IPS DF 6.9 (cell line): ENCODE results near the gene ADCY9.

Source experiments
- DNase-seq: peaks from one replicate; pipeline ENCODE4 v3.0.0-alpha.2; 2013; ENCODE audit warnings: low read depth, low spot score
- H3K27ac ChIP-seq: one replicate; pipeline ENCODE4 v1.5.1; 2013; ENCODE audit warnings: low read length, control low read depth
- H3K27me3 ChIP-seq: 2 replicates; pipeline ENCODE4 v1.6.1; 2013; ENCODE audit warnings: mild to moderate bottlenecking, low read length; ENCODE audit not compliant: control insufficient read depth, insufficient read depth
- H3K36me3 ChIP-seq: 2 replicates; pipeline ENCODE4 v1.6.1; 2013; ENCODE audit warnings: low read length; ENCODE audit not compliant: control insufficient read depth, insufficient read depth
- H3K4me1 ChIP-seq: 2 replicates; pipeline ENCODE4 v1.6.1; 2013; ENCODE audit warnings: low read length; ENCODE audit not compliant: control insufficient read depth, insufficient read depth
- H3K4me3 ChIP-seq: 2 replicates; pipeline ENCODE4 v1.5.1; 2013; ENCODE audit warnings: mild to moderate bottlenecking, low read length
- H3K9me3 ChIP-seq: 2 replicates; pipeline ENCODE4 v1.6.1; 2013; ENCODE audit warnings: low read length, inconsistent platforms; ENCODE audit not compliant: control insufficient read depth, insufficient read depth
- WGBS: extraction: QIAGEN DNeasy Blood & Tissue Kit; methylation state at CpG from one replicate; pipeline ENCODE4 v1.1.7; 2013; ENCODE audit warnings: mixed read lengths, missing lambda C conversion rate; ENCODE audit not compliant: insufficient read length, insufficient coverage; 5-methylcytosine and 5-hydroxymethylcytosine counted together

The ADCY9 gene

DNA sequence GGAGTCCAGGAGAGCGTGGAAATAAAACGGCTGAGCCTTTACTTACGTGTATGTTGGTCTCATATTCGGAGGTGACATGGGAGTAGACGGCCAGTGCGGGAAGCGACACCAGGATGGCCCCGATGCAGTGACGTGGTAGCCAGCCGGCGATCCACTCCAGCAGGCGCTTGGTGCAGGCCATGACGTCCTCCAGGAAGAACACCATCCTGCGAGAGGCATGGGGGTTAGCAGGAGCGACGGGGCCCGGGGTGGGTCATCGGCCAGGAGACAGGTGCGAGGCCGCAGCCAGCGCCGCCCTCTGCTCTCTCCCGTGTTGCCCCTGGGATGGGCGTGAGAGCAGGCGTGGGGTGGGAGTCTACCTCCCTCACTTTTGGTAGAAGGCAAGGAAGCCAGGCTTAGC, 137.2 kb downstream of the ADCY9 start:
- DNase-seq: no peak
- Histone ChIP-seq H3K4me1 (no peaks in the 10 kb centered on the region), H3K27me3 (no peaks in the 10 kb centered on the region), H3K36me3 (no peaks in the 10 kb centered on the region), H3K27ac (no peak overlapping the region), H3K9me3 (no peaks in the 10 kb centered on the region), H3K4me3 (no peak overlapping the region)
- no CpG with 5 or more reads among the region's 25 CpGs for WGBS

GRCh38 chr16:3977376-3977775, 138.9 kb downstream of the ADCY9 start:
- no CpG with 5 or more reads among the region's 26 CpGs for WGBS
- Histone ChIP-seq H3K9me3 (no peaks in the 10 kb centered on the region), H3K36me3 (no peaks in the 10 kb centered on the region)

GRCh38 chr16:3974751-3975150, 141.5 kb downstream of the ADCY9 start:
- no peak for DNase-seq
- no peaks in the 10 kb centered on the region for H3K36me3 ChIP-seq
- no CpG with 5 or more reads among the region's 8 CpGs for WGBS
- H3K4me1 ChIP-seq: no peaks in the 10 kb centered on the region
- H3K27me3 ChIP-seq: no peaks in the 10 kb centered on the region
- no peaks in the 10 kb centered on the region for H3K9me3 ChIP-seq
- H3K27ac ChIP-seq: no peak overlapping the region
- H3K4me3 ChIP-seq: no peak overlapping the region

More at GRCh38 chr16:3977376-3977775, 138.9 kb downstream of the ADCY9 start:
- no peak overlapping the region for H3K4me3 ChIP-seq
- H3K4me1 ChIP-seq: no peaks in the 10 kb centered on the region
- no peak overlapping the region for H3K27ac ChIP-seq
- H3K27me3 ChIP-seq: no peaks in the 10 kb centered on the region
- no peak for DNase-seq

- no peaks in the 10 kb centered on the region for H3K4me1 ChIP-seq
- no peaks in the 10 kb centered on the region for H3K9me3 ChIP-seq
- no peak overlapping the region for H3K27ac ChIP-seq
- H3K36me3 ChIP-seq: no peaks in the 10 kb centered on the region
- H3K4me3 ChIP-seq: no peak overlapping the region
- H3K27me3 ChIP-seq: no peaks in the 10 kb centered on the region
- DNase-seq: no peak
- WGBS: no CpG with 5 or more reads among the region's 8 CpGs
Measured at GRCh38 chr16:3971706-3972105, 144.5 kb downstream of the ADCY9 start.

DNA sequence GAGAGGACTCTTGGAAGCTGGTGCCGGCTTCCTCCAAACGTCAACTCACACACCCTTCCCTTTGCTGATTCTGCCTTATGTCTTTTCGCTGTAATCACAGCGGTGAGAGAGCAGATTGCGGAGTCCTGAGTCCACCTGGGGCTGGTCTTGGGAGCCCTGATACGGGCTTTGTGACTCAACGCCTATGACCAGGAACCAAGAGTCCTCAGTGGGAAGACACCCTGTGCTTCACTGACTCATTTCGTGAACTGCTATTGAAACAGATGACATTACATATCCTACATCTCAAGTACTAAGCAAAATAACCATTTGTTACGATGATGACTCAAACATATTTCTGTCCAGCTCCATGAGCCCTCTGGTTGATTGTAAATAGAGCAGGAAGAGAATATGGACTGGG, 145.0 kb downstream of the ADCY9 start:
- H3K4me3 ChIP-seq: no peak overlapping the region
- no peak for DNase-seq
- WGBS: no CpG with 5 or more reads among the region's 9 CpGs
- H3K27ac ChIP-seq: no peak overlapping the region
- H3K36me3 ChIP-seq: no peaks in the 10 kb centered on the region
- H3K27me3 ChIP-seq: no peaks in the 10 kb centered on the region
- H3K9me3 ChIP-seq: no peaks in the 10 kb centered on the region
- no peaks in the 10 kb centered on the region for H3K4me1 ChIP-seq

GRCh38 chr16:3968551-3968950, 147.7 kb downstream of the ADCY9 start:
- Histone ChIP-seq H3K4me1 (no peaks in the 10 kb centered on the region), H3K36me3 (no peaks in the 10 kb centered on the region), H3K4me3 (no peak overlapping the region), H3K9me3 (no peaks in the 10 kb centered on the region), H3K27me3 (no peaks in the 10 kb centered on the region), H3K27ac (no peak overlapping the region)
- WGBS: no CpG with 5 or more reads among the region's 8 CpGs
- DNase-seq: no peak

DNA sequence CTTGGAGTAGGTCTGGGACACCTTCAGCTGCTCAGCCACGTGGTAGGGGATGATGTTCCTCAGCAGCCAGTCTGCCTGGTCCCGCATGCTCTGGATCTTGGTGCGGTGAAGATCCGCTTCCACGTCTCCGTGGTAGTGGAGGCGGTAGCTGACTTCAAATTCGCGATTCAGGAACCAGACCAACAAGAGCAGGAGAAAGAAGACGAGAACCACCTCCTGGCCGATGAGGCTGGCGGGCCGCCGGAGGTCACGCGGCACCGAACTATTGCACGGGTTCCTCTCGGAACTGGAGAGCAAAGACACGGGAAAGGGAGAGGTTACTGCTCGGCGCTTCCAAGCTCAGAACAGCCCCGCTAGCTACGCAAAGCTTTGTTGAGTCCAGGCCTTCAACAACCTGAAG, 149.6 kb downstream of the ADCY9 start:
- Histone ChIP-seq H3K9me3 (no peaks in the 10 kb centered on the region), H3K27ac (no peak overlapping the region), H3K27me3 (no peaks in the 10 kb centered on the region), H3K36me3 (no peaks in the 10 kb centered on the region), H3K4me1 (no peaks in the 10 kb centered on the region), H3K4me3 (no peak overlapping the region)
- DNase-seq: no peak
- WGBS: no CpG with 5 or more reads among the region's 24 CpGs

DNA sequence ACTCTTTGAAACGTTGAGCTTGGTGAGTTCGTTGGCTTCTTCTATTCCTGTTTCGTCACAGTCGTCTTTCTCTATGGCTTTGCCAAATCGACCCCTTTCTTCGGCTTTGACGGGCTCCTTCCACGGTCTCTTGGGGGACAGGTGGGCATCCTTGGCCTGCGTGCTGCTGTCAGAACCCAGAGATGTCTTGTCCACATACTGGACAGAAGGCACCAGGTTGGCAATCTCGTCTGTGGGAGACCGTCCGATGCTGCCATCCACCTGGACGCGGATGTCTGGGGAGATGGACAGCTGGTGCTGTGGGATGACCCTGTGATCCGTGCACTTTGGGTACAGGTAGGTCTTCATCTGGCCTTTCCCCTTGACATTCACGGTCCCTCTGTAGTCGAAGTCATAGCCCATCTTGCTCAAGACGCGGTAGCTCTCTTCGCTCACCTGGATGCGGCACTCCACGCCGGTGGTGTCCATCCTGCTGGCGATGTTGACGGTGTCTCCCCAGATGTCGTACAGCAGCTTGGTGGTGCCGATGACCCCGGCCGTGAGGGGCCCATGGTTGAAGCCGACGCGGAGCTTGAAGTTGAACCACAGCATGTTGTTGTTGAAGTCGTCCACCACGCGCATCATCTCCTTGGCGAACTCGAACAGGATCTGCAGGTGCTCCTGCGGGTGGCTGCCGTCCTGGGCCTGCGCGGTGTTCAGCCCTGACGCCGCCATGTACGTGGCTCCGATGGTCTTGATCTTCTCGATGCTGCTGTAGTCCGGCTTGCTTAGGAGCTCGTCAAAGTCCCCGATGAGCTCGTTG, 150.3 kb downstream of the ADCY9 start:
- no CpG with 5 or more reads among the region's 50 CpGs for WGBS
- H3K36me3 ChIP-seq: no peaks in the 10 kb centered on the region
- no peaks in the 10 kb centered on the region for H3K27me3 ChIP-seq
- no peak overlapping the region for H3K4me3 ChIP-seq
- no peaks in the 10 kb centered on the region for H3K4me1 ChIP-seq
- no peaks in the 10 kb centered on the region for H3K9me3 ChIP-seq
- H3K27ac ChIP-seq: no peak overlapping the region
- no peak for DNase-seq

GRCh38 chr16:3965306-3965705, 150.9 kb downstream of the ADCY9 start:
- WGBS: no CpG with 5 or more reads among the region's 15 CpGs
- no peaks in the 10 kb centered on the region for H3K27me3 ChIP-seq
- H3K36me3 ChIP-seq: no peaks in the 10 kb centered on the region
- no peaks in the 10 kb centered on the region for H3K9me3 ChIP-seq
- DNase-seq: no peak
- no peaks in the 10 kb centered on the region for H3K4me1 ChIP-seq
- no peak overlapping the region for H3K27ac ChIP-seq
- no peak overlapping the region for H3K4me3 ChIP-seq

DNA sequence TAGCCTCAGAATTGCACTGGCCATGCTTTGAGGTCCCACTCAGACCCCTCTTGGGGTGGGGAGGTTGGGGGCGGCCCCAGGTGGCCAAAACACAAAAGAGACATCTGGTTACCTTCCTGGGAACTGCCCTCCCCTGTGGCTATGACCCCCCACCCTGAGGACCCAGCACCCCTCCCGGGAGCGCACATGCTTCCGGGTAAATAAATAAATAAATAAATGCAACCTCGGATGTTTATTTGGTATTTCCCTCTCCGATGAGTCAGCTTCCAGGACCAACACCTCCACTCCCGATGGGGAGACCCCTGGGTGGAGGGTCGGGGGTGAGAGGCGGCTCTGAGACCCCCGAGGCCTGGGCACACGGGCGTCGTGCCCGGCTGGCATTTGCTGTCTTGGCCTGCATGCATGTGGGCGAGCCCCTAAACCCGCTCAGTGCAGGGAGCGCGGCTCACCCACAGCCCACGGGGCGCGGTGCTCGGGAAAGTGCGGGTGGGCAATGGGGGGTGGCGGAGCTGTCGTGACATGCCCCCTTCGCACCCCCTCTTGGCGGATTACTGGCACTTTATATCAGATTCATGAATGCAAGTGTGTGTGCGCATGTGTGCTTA, 151.5 kb downstream of the ADCY9 start:
- Histone ChIP-seq H3K27me3 (no peaks in the 10 kb centered on the region), H3K9me3 (no peaks in the 10 kb centered on the region), H3K4me1 (no peaks in the 10 kb centered on the region), H3K27ac (no peak overlapping the region), H3K4me3 (no peak overlapping the region), H3K36me3 (no peaks in the 10 kb centered on the region)
- no CpG with 5 or more reads among the region's 28 CpGs for WGBS
- DNase-seq: no peak
